Stimulated activated CD8-positive, alpha-beta memory T cell treated with anti-CD3 and anti-CD28 coated beads, Interleukin-15, amount 100 ng/mL, for 1 hour (primary cell): ENCODE measurements around the gene FER1L5.

Source experiments
- DNase-seq: peaks from one replicate; pipeline ENCODE4 v3.0.0-alpha.2; 2020; ENCODE audit warnings: low read depth

Gene FER1L5

GRCh38 chr2:96642564-96643360 lies at the start of gene FER1L5:
FER1L5 (plus strand) TSS chr2:96642764; CDS start chr2:96642837, 73 bp downstream.
- DNase-seq = no peak

GRCh38 chr2:96594282-96594681 lies 48.3 kb upstream of the FER1L5 start:
- DNase-seq = no peak

GRCh38 chr2:96594691-96595152 lies 47.8 kb upstream of the FER1L5 start:
- no peak for DNase-seq

- DNase-seq = no peak
Measured at GRCh38 chr2:96596596-96596995, 46.0 kb upstream of the FER1L5 start.

GRCh38 chr2:96599941-96600340 lies 42.6 kb upstream of the FER1L5 start:
- no peak for DNase-seq

- DNase-seq = no peak
Measured at GRCh38 chr2:96601382-96602292, 40.9 kb upstream of the FER1L5 start.

GRCh38 chr2:96602330-96602823 lies 40.2 kb upstream of the FER1L5 start:
- no peak for DNase-seq

- no peak for DNase-seq
Measured at GRCh38 chr2:96604104-96604503, 38.5 kb upstream of the FER1L5 start.

- DNase-seq = no peak
Measured at GRCh38 chr2:96608469-96609455, 33.8 kb upstream of the FER1L5 start.

- DNase-seq = no peak
Measured at GRCh38 chr2:96616128-96616527, 26.4 kb upstream of the FER1L5 start.

- DNase-seq = no peak
Measured at GRCh38 chr2:96616535-96616934, 26.0 kb upstream of the FER1L5 start.

GRCh38 chr2:96617012-96617411 lies 25.6 kb upstream of the FER1L5 start:
- DNase-seq = no peak

GRCh38 chr2:96618596-96619283 lies 23.8 kb upstream of the FER1L5 start:
- DNase-seq = no peak

- DNase-seq = no peak
Measured at GRCh38 chr2:96622544-96622943, 20.0 kb upstream of the FER1L5 start.

- no peak for DNase-seq
Measured at GRCh38 chr2:96623116-96623515, 19.4 kb upstream of the FER1L5 start.

GRCh38 chr2:96625571-96626552 lies 16.7 kb upstream of the FER1L5 start:
- no peak for DNase-seq

- DNase-seq = no peak
Measured at GRCh38 chr2:96626553-96626942, 16.0 kb upstream of the FER1L5 start.

GRCh38 chr2:96631804-96632435 lies 10.6 kb upstream of the FER1L5 start:
- DNase-seq = no peak

- no peak for DNase-seq
Measured at GRCh38 chr2:96633641-96634040, 8.9 kb upstream of the FER1L5 start.
